Stomach (tissue), 9 donors: ENCODE results near the gene NPHP4. TPM values are rescaled to one million over a fixed set of nuclear protein-coding genes. Genes with fewer than 3 reads are reported as not detected.
A peak's percentile ranks its signal among the peaks of the same experiment; 100 is the strongest.

ENCODE experiments used
- DNase-seq, 2 donors: peaks; one replicate each; pipeline versions ENCODE4 v3.0.0 to v3.0.0-alpha.2; 2013 to 2019
- H3K27ac ChIP-seq, 5 donors: fragments of 200-600 bp in 4 of 5; sonication (generic) in 4 of 5; one replicate each; pipeline ENCODE4 v1.5.1; 2013 to 2019; ENCODE audit warnings: mild to moderate bottlenecking in 1 of 5, moderate library complexity in 1 of 5
- H3K27me3 ChIP-seq, 3 donors: fragments of 200-600 bp; sonication (generic); one replicate each; pipeline ENCODE4 v1.5.1; 2017 to 2019; ENCODE audit warnings: mixed run types in 1 of 3
- H3K36me3 ChIP-seq, 4 donors: fragments of 200-600 bp; sonication (generic); 1 replicate in 3 of 4; 2 replicates in 1 of 4; pipeline ENCODE4 v1.5.1; 2016 to 2019
- H3K4me1 ChIP-seq, 4 donors: fragments of 200-600 bp; sonication (generic); one replicate each; pipeline ENCODE4 v1.5.1; 2016 to 2019
- H3K4me3 ChIP-seq, 4 donors: fragments of 200-600 bp; sonication (generic) in 3 of 4; one replicate each; pipeline ENCODE4 v1.5.1; 2016 to 2019; ENCODE audit warnings: mild to moderate bottlenecking in 1 of 4
- H3K9me3 ChIP-seq, 4 donors: fragments of 200-600 bp; sonication (generic); one replicate each; pipeline ENCODE4 v1.5.1; 2016 to 2019
- EP300 ChIP-seq: sonication (generic); formaldehyde crosslinking; IDR thresholded peaks from one replicate; pipeline ENCODE4 v1.6.1; 2017; ENCODE audit warnings: antibody characterized with exemption
- POLR2A ChIP-seq, 4 donors: fragments of 450-650 bp; IDR thresholded peaks; one replicate each; pipeline ENCODE4 v1.6.1; 2016; ENCODE audit warnings: antibody characterized with exemption in 4 of 4, control low read depth in 2 of 4, mild to moderate bottlenecking in 1 of 4, moderate library complexity in 1 of 4
- POLR2AphosphoS5 ChIP-seq, 3 donors: sonication (generic); formaldehyde crosslinking; IDR thresholded peaks; one replicate each; pipeline ENCODE4 v1.6.1; 2016; ENCODE audit warnings: antibody characterized with exemption in 3 of 3
- WGBS, 5 donors: extraction: QIAGEN DNeasy Blood & Tissue Kit in 3 of 5; methylation state at CpG; one replicate each; pipeline versions ENCODE4 v1.1.5 to v1.1.7; 2013 to 2018; 5-methylcytosine and 5-hydroxymethylcytosine counted together
- intact Hi-C: fragments of 100-400 bp; cut with DNase I; formaldehyde crosslinking; loops from one replicate; pipeline ENCODE4 v1.15.1; 2023; ENCODE audit warnings: low total_unique reads
- polyA plus RNA-seq, 3 donors: library from polyadenylated mRNA; stranded (reverse); fragments of 200-250 nt; gene quantifications; one replicate each; pipeline ENCODE4 v1.2.3, GENCODE V29; 2013
- total RNA-seq, 5 donors: library from RNA; depleted of rRNA; stranded (reverse); fragments of >200 nt; gene quantifications; one replicate each; pipeline versions ENCODE4 v1.1.0 to v1.2.3, GENCODE V29; 2014 to 2016
- TF ChIP-seq, protein P1 (sequence below), 7 experiments: fragments of 450-650 bp in 4 of 7; fragments of 200-600 bp in 3 of 7; sonication (generic) in 3 of 7; IDR thresholded peaks; one replicate each; pipeline ENCODE4 v1.5.1; 2016 to 2019; ENCODE audit warnings: antibody characterized with exemption in 7 of 7, control low read depth in 2 of 7, mild to moderate bottlenecking in 1 of 7
- donor health status: healthy with polysubstance abuse.
- donor health status: Bipolar disorder and iron deficiency.
- donor health status: healthy.

NPHP4 gene
- total and polyA plus RNA-seq, 8 donors, result 1.9 to 29.7 (median 7.3) TPM

DNA sequence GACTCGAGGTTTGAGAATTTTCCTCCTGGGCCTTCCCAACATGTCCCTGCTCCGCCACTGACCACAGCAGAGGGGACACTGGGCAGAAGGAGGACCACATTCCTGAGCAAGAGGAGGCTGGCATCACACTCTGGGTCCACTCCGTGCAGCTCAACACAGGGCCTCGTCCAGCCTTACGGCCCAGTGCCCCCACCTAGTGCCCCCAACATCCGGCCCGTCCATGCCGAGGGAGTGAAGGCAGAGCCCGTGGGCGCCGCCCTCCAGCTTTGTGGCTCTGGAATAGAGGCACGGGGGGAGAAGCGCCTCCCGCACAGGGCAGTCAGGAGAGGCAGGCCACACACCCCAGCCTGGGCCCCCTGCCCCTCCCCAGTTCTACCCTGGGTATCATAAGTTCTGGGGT is 158.3 kb downstream of the NPHP4 start:
- H3K27me3 ChIP-seq, result peaks cover 0 to 78% (median 26%) of the 10 kb centered on the region in 3 donors
- DNase-seq, result no peak
- H3K4me1 ChIP-seq, result no peaks in the 10 kb centered on the region
- H3K27ac ChIP-seq, result no peak overlapping the region
- H3K9me3 ChIP-seq, result no peaks in the 10 kb centered on the region
- 70 to 84% (median 81%) methylated on average over 11 to 14 of the region's 14 CpGs for WGBS, 5 donors
- no peak overlapping the region for H3K4me3 ChIP-seq
- intact Hi-C loops, result no loop called here
- no peak for TF ChIP-seq POLR2A (IDR thresholded peaks at IDR 0.05)
- no peak for TF ChIP-seq EP300
- TF ChIP-seq, protein P1, sequence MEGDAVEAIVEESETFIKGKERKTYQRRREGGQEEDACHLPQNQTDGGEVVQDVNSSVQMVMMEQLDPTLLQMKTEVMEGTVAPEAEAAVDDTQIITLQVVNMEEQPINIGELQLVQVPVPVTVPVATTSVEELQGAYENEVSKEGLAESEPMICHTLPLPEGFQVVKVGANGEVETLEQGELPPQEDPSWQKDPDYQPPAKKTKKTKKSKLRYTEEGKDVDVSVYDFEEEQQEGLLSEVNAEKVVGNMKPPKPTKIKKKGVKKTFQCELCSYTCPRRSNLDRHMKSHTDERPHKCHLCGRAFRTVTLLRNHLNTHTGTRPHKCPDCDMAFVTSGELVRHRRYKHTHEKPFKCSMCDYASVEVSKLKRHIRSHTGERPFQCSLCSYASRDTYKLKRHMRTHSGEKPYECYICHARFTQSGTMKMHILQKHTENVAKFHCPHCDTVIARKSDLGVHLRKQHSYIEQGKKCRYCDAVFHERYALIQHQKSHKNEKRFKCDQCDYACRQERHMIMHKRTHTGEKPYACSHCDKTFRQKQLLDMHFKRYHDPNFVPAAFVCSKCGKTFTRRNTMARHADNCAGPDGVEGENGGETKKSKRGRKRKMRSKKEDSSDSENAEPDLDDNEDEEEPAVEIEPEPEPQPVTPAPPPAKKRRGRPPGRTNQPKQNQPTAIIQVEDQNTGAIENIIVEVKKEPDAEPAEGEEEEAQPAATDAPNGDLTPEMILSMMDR (IDR thresholded peaks at IDR 0.05), result no peak
- no peak for TF ChIP-seq POLR2AphosphoS5 (IDR thresholded peaks at IDR 0.05)
- H3K36me3 ChIP-seq, result no peaks in the 10 kb centered on the region

DNA sequence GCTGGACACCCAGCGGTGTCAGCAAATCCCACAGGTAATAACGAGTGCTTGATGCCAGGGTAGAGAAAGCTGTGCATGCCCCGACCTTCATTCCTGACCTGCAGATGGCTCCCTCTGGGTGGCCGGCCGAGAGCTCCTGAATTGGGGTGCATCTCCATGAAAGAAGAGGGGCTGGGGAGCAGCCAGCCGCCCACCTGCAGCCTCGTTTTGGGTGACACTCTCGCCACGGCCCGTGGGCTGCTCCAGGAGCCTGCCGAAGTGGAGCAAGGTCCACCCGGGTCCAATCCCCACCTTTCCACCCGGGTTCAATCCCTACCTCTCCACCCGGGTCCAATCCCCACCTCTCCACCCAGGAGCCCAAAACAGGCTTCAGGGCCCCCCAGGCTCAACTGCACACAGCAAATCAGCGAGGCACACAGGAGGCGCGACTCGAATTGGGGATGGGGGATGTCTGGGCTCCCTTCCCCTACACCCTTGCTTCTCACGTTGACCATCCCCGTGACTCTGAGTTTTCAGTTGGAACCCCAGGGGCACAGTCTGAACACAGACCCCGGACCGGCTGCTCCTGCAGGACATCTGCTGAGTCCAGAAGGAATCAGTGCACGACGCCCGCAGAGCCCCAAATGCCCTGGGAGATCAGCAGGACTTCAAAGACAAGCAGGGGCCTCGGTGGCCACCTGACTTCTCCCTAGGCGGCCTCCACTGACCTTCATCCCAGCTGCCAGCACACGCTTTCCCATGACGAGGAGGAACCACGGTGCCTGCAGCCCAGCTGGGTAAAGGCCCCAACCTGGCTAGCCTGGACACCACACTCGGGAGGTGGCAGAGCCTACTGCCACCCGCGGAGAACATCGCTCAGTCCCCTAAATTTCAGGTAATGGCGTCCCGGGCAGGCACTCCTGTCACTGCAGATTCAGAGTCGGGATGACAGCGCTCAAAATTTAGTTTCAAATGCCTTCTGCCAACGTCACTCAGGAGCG is 159.0 kb downstream of the NPHP4 start:
- peaks cover 0 to 73% (median 26%) of the 10 kb centered on the region in 3 donors for H3K27me3 ChIP-seq
- no peaks in the 10 kb centered on the region for H3K9me3 ChIP-seq
- no peak for DNase-seq
- intact Hi-C loops, result no loop called here
- WGBS, 5 donors, result 76 to 83% (median 81%) methylated on average over 30 to 40 of the region's 40 CpGs
- H3K4me3 ChIP-seq, result no peak overlapping the region
- no peak overlapping the region for H3K27ac ChIP-seq
- H3K4me1 ChIP-seq, result no peaks in the 10 kb centered on the region
- TF ChIP-seq, protein P1 (IDR thresholded peaks at IDR 0.05), result no peak
- no peaks in the 10 kb centered on the region for H3K36me3 ChIP-seq

DNA sequence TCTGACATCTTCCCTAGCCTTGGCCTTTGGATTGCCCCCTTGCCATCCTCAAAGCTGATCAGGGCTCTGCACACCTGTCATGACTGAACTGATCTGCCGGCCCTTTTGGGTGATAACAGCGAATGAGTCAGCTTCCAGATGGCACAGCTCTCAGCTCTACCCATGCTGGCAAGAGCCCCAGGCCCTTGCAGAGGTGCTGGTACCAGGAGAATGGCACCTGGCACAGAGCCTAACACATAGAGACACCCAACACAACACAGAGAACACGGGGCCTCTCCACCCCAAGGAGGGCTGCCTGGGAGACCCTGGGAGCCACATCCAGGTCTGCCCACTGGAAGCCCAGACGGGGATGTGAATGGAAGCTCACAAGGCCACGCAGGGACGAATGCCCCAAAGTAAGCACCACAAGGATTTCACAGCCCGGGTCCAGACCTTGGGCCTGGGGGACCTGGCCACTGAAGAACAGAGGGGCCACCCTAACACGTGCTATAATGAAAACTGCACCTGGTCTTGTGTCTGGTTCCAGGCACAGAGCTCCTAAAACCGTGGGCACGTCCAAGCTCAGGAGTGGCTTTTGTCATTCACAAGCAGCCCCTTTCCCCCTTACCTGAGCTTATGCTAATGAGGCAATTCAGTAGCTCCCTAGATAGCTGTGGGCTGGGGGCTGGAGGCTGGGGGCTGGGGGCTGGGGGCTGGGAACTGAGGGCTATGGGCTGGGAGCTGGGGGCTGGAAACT is 160.5 kb downstream of the NPHP4 start:
- Histone ChIP-seq H3K27ac (no peak overlapping the region), H3K9me3 (no peaks in the 10 kb centered on the region), H3K36me3 (no peaks in the 10 kb centered on the region), H3K4me3 (no peak overlapping the region), H3K4me1 (peaks cover 0 to 4% (median 0%) of the 10 kb centered on the region in 4 donors), H3K27me3 (peaks cover 0 to 60% (median 21%) of the 10 kb centered on the region in 3 donors)
- no peak for DNase-seq
- 26 to 38% (median 32%) methylated on average over 10 of the region's 10 CpGs for WGBS, 5 donors
- TF ChIP-seq EP300, result no peak
- TF ChIP-seq POLR2AphosphoS5 (IDR thresholded peaks at IDR 0.05), result no peak
- TF ChIP-seq, protein P1 (IDR thresholded peaks at IDR 0.05), result no peak
- no peak for TF ChIP-seq POLR2A (IDR thresholded peaks at IDR 0.05)
- intact Hi-C loops, result no loop called here

DNA sequence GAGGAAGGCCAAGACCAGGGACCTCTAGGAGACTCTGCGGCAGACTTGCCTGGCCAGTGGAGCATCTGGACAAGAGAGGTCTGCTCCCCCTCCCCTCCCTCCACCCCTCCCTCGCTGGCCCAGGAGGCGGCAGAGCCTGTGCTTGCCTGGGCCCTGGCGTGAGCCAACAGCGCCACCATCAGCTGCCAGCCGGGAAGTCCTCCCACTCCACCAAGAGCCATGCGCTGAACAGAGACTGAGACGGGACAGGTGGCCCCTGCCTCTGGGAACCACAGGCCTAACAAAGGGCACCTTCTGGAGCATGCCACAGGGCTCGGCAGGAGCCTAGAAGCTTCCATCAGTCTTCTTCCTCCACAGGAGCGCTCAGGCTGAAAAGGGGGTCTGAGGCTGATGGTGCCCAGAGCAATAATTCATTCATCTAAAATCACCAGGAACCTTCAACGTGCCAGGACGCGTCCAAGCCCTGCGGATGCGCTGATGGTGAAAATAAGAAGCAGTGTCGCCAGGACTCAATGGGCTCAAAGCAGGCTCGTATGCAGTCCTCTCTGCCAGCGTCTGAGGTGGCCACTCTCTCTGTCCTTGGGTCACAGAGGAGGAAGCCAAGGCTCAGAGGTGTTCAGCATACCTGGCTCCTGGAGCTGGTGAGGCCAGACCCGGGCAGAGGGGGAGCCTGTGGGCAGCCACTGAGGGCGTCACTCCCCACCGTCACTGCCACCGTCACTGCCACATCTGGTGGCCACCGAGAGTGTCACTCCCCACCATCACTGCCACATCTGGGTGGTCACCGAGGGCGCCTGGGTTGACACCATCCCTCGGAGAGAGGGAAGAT is 161.2 kb downstream of the NPHP4 start:
- TF ChIP-seq POLR2A (IDR thresholded peaks at IDR 0.05) (no peak), POLR2AphosphoS5 (IDR thresholded peaks at IDR 0.05) (no peak), EP300 (no peak)
- TF ChIP-seq, protein P1 (IDR thresholded peaks at IDR 0.05), result no peak
- WGBS, 5 donors, result 49 to 70% (median 55%) methylated on average over 19 to 26 of the region's 26 CpGs
- peaks cover 0 to 4% (median 0%) of the 10 kb centered on the region in 4 donors for H3K4me1 ChIP-seq
- no peak overlapping the region for H3K27ac ChIP-seq
- H3K4me3 ChIP-seq, result no peak overlapping the region
- peak in 1 of 2 donors; percentile 28 for DNase-seq
- peaks cover 0 to 53% (median 18%) of the 10 kb centered on the region in 3 donors for H3K27me3 ChIP-seq
- H3K9me3 ChIP-seq, result no peaks in the 10 kb centered on the region
- H3K36me3 ChIP-seq, result no peaks in the 10 kb centered on the region
- intact Hi-C loops, result no loop called here
